ENCODE data around the gene KCNQ1.

The KCNQ1 gene

GRCh38 chr11:2533587-2534133 lies 88.9 kb downstream of the KCNQ1 start:
- peak; percentile 23 to 47 for DNase-seq (ENCODE audit: low read depth in 2 of 2)

GRCh38 chr11:2534134-2534956 lies 89.5 kb downstream of the KCNQ1 start:
- DNase-seq (ENCODE audit: low read depth in 2 of 2), result no peak

- no peak for DNase-seq (ENCODE audit: low read depth in 2 of 2)
Measured at GRCh38 chr11:2534957-2535672, 90.3 kb downstream of the KCNQ1 start.

GRCh38 chr11:2535673-2536439 lies 91.0 kb downstream of the KCNQ1 start:
- no peak for DNase-seq (ENCODE audit: low read depth in 2 of 2)

GRCh38 chr11:2536440-2536989 lies 91.7 kb downstream of the KCNQ1 start:
- DNase-seq (ENCODE audit: low read depth in 2 of 2), result no peak

- DNase-seq (ENCODE audit: low read depth in 2 of 2), result no peak
Measured at GRCh38 chr11:2537010-2537705, 92.3 kb downstream of the KCNQ1 start.

- no peak for DNase-seq (ENCODE audit: low read depth in 2 of 2)
Measured at GRCh38 chr11:2537896-2538724, 93.3 kb downstream of the KCNQ1 start.

- DNase-seq (ENCODE audit: low read depth in 2 of 2), result no peak
Measured at GRCh38 chr11:2538951-2539350, 94.1 kb downstream of the KCNQ1 start.

GRCh38 chr11:2539371-2540222 lies 94.8 kb downstream of the KCNQ1 start:
- no peak for DNase-seq (ENCODE audit: low read depth in 2 of 2)

- DNase-seq (ENCODE audit: low read depth in 2 of 2), result no peak
Measured at GRCh38 chr11:2540223-2540991, 95.6 kb downstream of the KCNQ1 start.

GRCh38 chr11:2540992-2541680 lies 96.3 kb downstream of the KCNQ1 start:
- no peak for DNase-seq (ENCODE audit: low read depth in 2 of 2)

GRCh38 chr11:2541881-2542361 lies 97.1 kb downstream of the KCNQ1 start:
- no peak for DNase-seq (ENCODE audit: low read depth in 2 of 2)

- no peak for DNase-seq (ENCODE audit: low read depth in 2 of 2)
Measured at GRCh38 chr11:2542406-2542805, 97.6 kb downstream of the KCNQ1 start.

GRCh38 chr11:2547806-2548205 lies 103.0 kb downstream of the KCNQ1 start:
- DNase-seq (ENCODE audit: low read depth in 2 of 2), result no peak

GRCh38 chr11:2548596-2548995 lies 103.8 kb downstream of the KCNQ1 start:
- DNase-seq (ENCODE audit: low read depth in 2 of 2), result no peak

GRCh38 chr11:2549080-2549479 lies 104.3 kb downstream of the KCNQ1 start:
- no peak for DNase-seq (ENCODE audit: low read depth in 2 of 2)

GRCh38 chr11:2549491-2549875 lies 104.7 kb downstream of the KCNQ1 start:
- no peak for DNase-seq (ENCODE audit: low read depth in 2 of 2)

Data from stimulated activated CD8-positive, alpha-beta memory T cell treated with anti-CD3 and anti-CD28 coated beads, Interleukin-15, amount 100 ng/mL, for 48 hours (primary cell).